DOHH2 (cell line): ENCODE data around the gene HTR1D.

ENCODE experiments used
- H3F3A ChIP-seq: fragments of 200-600 bp; sonication (generic), shearing (Covaris generic); 2 replicates; pipeline ENCODE4 v1.6.0; 2016; ENCODE audit warnings: antibody characterized with exemption, mild to moderate bottlenecking; ENCODE audit not compliant: control insufficient read depth, insufficient read depth
- H3K27ac ChIP-seq: fragments of 200-600 bp; sonication (generic); 2 replicates; pipeline ENCODE4 v1.5.1; 2014; ENCODE audit warnings: low read depth, mild to moderate bottlenecking, low read length, moderate library complexity
- H3K27me3 ChIP-seq: fragments of 200-600 bp; sonication (generic); 2 replicates; pipeline ENCODE4 v1.6.1; 2014; ENCODE audit warnings: mild to moderate bottlenecking, low read length, mixed read lengths; ENCODE audit not compliant: control insufficient read depth
- H3K36me3 ChIP-seq: fragments of 200-600 bp; sonication (generic); 2 replicates; pipeline ENCODE4 v1.6.1; 2014; ENCODE audit warnings: mild to moderate bottlenecking, low read length, moderate library complexity, mixed read lengths; ENCODE audit not compliant: control insufficient read depth
- H3K4me1 ChIP-seq: fragments of 200-600 bp; sonication (generic); 2 replicates; pipeline ENCODE4 v1.6.1; 2014; ENCODE audit warnings: mild to moderate bottlenecking, low read length, mixed read lengths; ENCODE audit not compliant: control insufficient read depth
- H3K4me2 ChIP-seq: fragments of 200-600 bp; sonication (generic); 2 replicates; pipeline ENCODE4 v1.6.0; 2014; ENCODE audit warnings: mild to moderate bottlenecking, low read length, moderate library complexity
- H3K4me3 ChIP-seq: fragments of 200-600 bp; sonication (generic); 2 replicates; pipeline ENCODE4 v1.5.1; 2014; ENCODE audit warnings: mild to moderate bottlenecking, low read length, mixed read lengths
- H3K79me2 ChIP-seq: fragments of 200-600 bp; sonication (generic); 2 replicates; pipeline ENCODE4 v1.6.1; 2014; ENCODE audit warnings: mild to moderate bottlenecking, low read length, mixed read lengths; ENCODE audit not compliant: control insufficient read depth
- H3K9me2 ChIP-seq: fragments of 200-600 bp; sonication (generic); replicated peaks from 2 replicates; pipeline ENCODE4 v1.6.1; 2014; ENCODE audit warnings: mild to moderate bottlenecking, low read length, mixed read lengths; ENCODE audit not compliant: control insufficient read depth
- H3K9me3 ChIP-seq: fragments of 200-600 bp; sonication (generic); 2 replicates; pipeline ENCODE4 v1.6.1; 2014; ENCODE audit warnings: antibody characterized with exemption, low read length, mixed read lengths; ENCODE audit not compliant: control insufficient read depth, insufficient read depth
- H4K20me1 ChIP-seq: fragments of 200-600 bp; sonication (generic); 2 replicates; pipeline ENCODE4 v1.6.0; 2014; ENCODE audit warnings: low read depth, mild to moderate bottlenecking, antibody characterized with exemption, low read length, moderate library complexity; ENCODE audit not compliant: control insufficient read depth, insufficient read depth
- CTCF ChIP-seq: fragments of 200-600 bp; sonication (generic); IDR thresholded peaks from one replicate; pipeline ENCODE4 v1.5.1; 2014; ENCODE audit warnings: antibody characterized with exemption, mild to moderate bottlenecking, low read depth, low read length; ENCODE audit not compliant: poor library complexity, severe bottlenecking
- EZH2phosphoT487 ChIP-seq: fragments of 200-600 bp; sonication (generic); IDR thresholded peaks from 2 replicates; pipeline ENCODE4 v1.6.1; 2017; ENCODE audit warnings: borderline replicate concordance, mild to moderate bottlenecking, antibody characterized with exemption, low read length, moderate library complexity, mixed read lengths

HTR1D gene

GRCh38 chr1:23239638-23240295, 22.5 kb upstream of the HTR1D start:
- Histone ChIP-seq H3K9me3 (no peaks in the 10 kb centered on the region), H3K27ac (no peak overlapping the region), H3K4me1 (no peaks in the 10 kb centered on the region), H4K20me1 (no peaks in the 10 kb centered on the region), H3K4me3 (no peak overlapping the region), H3K36me3 (no peaks in the 10 kb centered on the region), H3K27me3 (no peaks in the 10 kb centered on the region), H3K4me2 (no peak overlapping the region), H3F3A (no peaks in the 10 kb centered on the region), H3K79me2 (no peaks in the 10 kb centered on the region), H3K9me2 (no peaks in the 10 kb centered on the region)
- TF ChIP-seq EZH2phosphoT487 = no peak
- no peak for TF ChIP-seq CTCF

- Histone ChIP-seq H3K4me1 (no peaks in the 10 kb centered on the region), H3K9me2 (no peaks in the 10 kb centered on the region), H3K4me2 (no peak overlapping the region), H4K20me1 (no peaks in the 10 kb centered on the region), H3K79me2 (no peaks in the 10 kb centered on the region), H3K27me3 (no peaks in the 10 kb centered on the region), H3K36me3 (no peaks in the 10 kb centered on the region), H3K27ac (no peak overlapping the region), H3K9me3 (no peaks in the 10 kb centered on the region), H3K4me3 (no peak overlapping the region), H3F3A (no peaks in the 10 kb centered on the region)
- TF ChIP-seq EZH2phosphoT487 = no peak
- no peak for TF ChIP-seq CTCF
These were observed 21.3 kb upstream of the HTR1D start for GRCh38 chr1:23238565-23238964.

- H3K27me3 ChIP-seq = no peaks in the 10 kb centered on the region
- H3K36me3 ChIP-seq = no peaks in the 10 kb centered on the region
- no peaks in the 10 kb centered on the region for H3F3A ChIP-seq
- no peaks in the 10 kb centered on the region for H3K4me1 ChIP-seq
- no peaks in the 10 kb centered on the region for H3K9me3 ChIP-seq
- no peak overlapping the region for H3K4me2 ChIP-seq
- H4K20me1 ChIP-seq = no peaks in the 10 kb centered on the region
- no peak overlapping the region for H3K4me3 ChIP-seq
- no peak overlapping the region for H3K27ac ChIP-seq
- H3K9me2 ChIP-seq = no peaks in the 10 kb centered on the region
- no peak for TF ChIP-seq CTCF
- TF ChIP-seq EZH2phosphoT487 = no peak
- H3K79me2 ChIP-seq = no peaks in the 10 kb centered on the region
These were observed 20.2 kb upstream of the HTR1D start for GRCh38 chr1:23237508-23237907.
